ENCODE data around the gene ULBP2. TPM values are rescaled to one million over a fixed set of nuclear protein-coding genes. Genes with fewer than 3 reads are reported as not detected.
A peak's percentile ranks its signal among the peaks of the same experiment; 100 is the strongest.
"Not testable (repeated sequence)": the region's sequence is repeated elsewhere in the genome, so short reads cannot be mapped to it uniquely, and the experiment has no call there.

The ULBP2 gene
- polyA plus RNA-seq, 4 donors: 0.33 to 0.92 (median 0.52) TPM

GRCh38 chr6:149908480-149908879, 33.3 kb upstream of the ULBP2 start:
- not testable (repeated sequence) for DNase-seq (ENCODE audit: low read depth in 4 of 4, low spot score in 3 of 4)

GRCh38 chr6:149909701-149910470, 31.9 kb upstream of the ULBP2 start:
- no peak for DNase-seq (ENCODE audit: low read depth in 4 of 4, low spot score in 3 of 4)

- DNase-seq (ENCODE audit: low read depth in 4 of 4, low spot score in 3 of 4): no peak
Measured at GRCh38 chr6:149910721-149911151, 31.1 kb upstream of the ULBP2 start.

- DNase-seq (ENCODE audit: low read depth in 4 of 4, low spot score in 3 of 4): not testable (repeated sequence)
Measured at GRCh38 chr6:149912680-149913079, 29.1 kb upstream of the ULBP2 start.

GRCh38 chr6:149913085-149913484, 28.7 kb upstream of the ULBP2 start:
- no peak for DNase-seq (ENCODE audit: low read depth in 4 of 4, low spot score in 3 of 4)

GRCh38 chr6:149913540-149914240, 28.1 kb upstream of the ULBP2 start:
- DNase-seq (ENCODE audit: low read depth in 4 of 4, low spot score in 3 of 4): no peak

GRCh38 chr6:149915970-149916865, 25.6 kb upstream of the ULBP2 start:
- no peak for DNase-seq (ENCODE audit: low read depth in 4 of 4, low spot score in 3 of 4)

GRCh38 chr6:149917679-149918078, 24.1 kb upstream of the ULBP2 start:
- DNase-seq (ENCODE audit: low read depth in 4 of 4, low spot score in 3 of 4): no peak

GRCh38 chr6:149918151-149918905, 23.5 kb upstream of the ULBP2 start:
- no peak for DNase-seq (ENCODE audit: low read depth in 4 of 4, low spot score in 3 of 4)

GRCh38 chr6:149919126-149919833, 22.5 kb upstream of the ULBP2 start:
- DNase-seq (ENCODE audit: low read depth in 4 of 4, low spot score in 3 of 4): not testable (repeated sequence)

GRCh38 chr6:149919834-149920225, 22.0 kb upstream of the ULBP2 start:
- no peak for DNase-seq (ENCODE audit: low read depth in 4 of 4, low spot score in 3 of 4)

- DNase-seq (ENCODE audit: low read depth in 4 of 4, low spot score in 3 of 4): no peak
Measured at GRCh38 chr6:149921361-149921760, 20.5 kb upstream of the ULBP2 start.

GRCh38 chr6:149922091-149922490, 19.7 kb upstream of the ULBP2 start:
- not testable (repeated sequence) for DNase-seq (ENCODE audit: low read depth in 4 of 4, low spot score in 3 of 4)

GRCh38 chr6:149922642-149923326, 19.0 kb upstream of the ULBP2 start, which contains the start of gene RAET1G:
TSS of gene RAET1G (minus strand) at chr6:149923121. CDS start at chr6:149923010, 111 bp downstream.
- DNase-seq (ENCODE audit: low read depth in 4 of 4, low spot score in 3 of 4): peak; percentile 67 to 82 (median 74)

- DNase-seq (ENCODE audit: low read depth in 4 of 4, low spot score in 3 of 4): no peak
Measured at GRCh38 chr6:149923327-149923986, 18.4 kb upstream of the ULBP2 start.

- DNase-seq (ENCODE audit: low read depth in 4 of 4, low spot score in 3 of 4): no peak
Measured at GRCh38 chr6:149924206-149924932, 17.4 kb upstream of the ULBP2 start.

- DNase-seq (ENCODE audit: low read depth in 4 of 4, low spot score in 3 of 4): no peak
Measured at GRCh38 chr6:149924933-149925252, 16.9 kb upstream of the ULBP2 start.
